Measurements from ENCODE around the gene TSR3.

GRCh38 chr16:1310832-1311200 lies 40.9 kb downstream of the TSR3 start:
- no peak for TF ChIP-seq POLR2AphosphoS5 (IDR thresholded peaks at IDR 0.05; ENCODE audit: low read depth)
- TF ChIP-seq CTCF (IDR thresholded peaks at IDR 0.05; ENCODE audit: insufficient read depth, low read length) = no peak

All from HL-60 (cell line).